ENCODE results near the gene NEUROD2.

Gene NEUROD2

DNA sequence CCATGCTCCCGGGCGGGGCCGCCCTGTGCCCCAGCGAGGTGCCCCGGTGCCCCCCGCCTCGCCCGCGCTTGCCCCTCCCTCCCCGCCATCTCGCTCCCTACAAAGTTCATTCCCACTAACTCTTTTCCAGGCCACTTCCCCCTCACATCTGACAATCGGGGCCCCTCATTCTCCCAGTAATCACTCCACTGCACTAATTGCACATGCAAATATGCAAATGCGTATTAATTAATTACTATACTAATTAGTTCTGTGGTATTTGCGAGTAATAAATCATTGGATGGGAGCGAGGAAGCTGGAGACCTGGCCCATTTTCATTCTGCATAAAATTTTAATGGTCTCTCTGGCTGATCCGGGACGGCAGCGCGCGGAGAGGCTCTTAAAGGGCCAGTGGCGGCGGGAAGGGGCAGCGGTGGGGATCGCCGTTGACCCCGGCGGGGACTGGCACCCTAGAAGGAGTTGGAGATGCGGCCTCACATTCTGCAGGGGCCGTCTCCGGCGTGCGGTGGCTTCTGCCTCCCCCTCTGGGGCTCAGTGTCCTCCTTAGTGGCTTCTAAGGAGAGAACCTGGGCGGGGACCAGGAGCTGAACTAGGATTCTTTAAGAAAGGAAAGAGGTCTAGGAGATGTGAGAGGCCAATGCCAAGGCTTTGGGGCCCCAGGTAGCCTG is 10.7 kb upstream of the NEUROD2 start:
- DNase-seq = no peak

DNA sequence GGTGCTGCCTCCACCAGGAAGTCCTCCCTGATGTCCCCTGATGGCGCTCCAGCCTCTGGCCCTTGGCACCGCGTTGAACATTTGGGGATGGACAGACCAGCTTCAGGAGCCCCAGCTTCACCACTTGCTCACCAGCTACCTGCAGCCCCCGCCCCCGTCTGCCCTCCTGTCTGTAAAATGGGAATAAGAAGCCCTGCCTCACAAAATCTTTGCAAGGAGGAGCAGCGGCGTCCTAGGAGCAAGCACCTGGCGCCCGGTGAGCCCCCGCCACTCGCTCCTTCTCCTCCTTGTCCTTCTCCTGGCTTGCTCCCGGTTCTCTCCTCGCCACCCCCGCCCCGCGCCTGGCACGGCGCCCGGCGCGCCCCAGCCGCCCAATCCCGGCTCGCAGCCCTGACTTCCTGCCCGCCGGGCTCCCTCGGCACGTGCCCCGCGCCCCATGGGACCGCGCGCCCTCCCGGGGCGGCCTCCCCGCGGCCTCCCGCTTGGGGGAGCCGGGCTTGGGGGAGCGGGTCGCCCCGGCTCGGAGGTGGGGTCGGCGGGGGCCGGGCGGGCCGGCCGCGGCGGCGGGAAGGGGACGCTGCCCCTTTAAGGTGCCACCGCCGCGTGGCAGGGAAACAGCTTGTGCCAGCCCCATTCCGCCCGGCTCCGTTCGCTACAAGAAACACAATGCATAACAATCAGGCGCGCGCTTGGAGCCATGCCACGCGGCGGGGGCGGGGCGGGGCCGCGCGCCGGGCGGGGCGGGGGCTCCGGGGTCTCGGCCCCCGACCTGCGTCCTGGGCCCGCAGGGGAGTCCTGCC is 9.9 kb upstream of the NEUROD2 start:
- no peak for DNase-seq

DNA sequence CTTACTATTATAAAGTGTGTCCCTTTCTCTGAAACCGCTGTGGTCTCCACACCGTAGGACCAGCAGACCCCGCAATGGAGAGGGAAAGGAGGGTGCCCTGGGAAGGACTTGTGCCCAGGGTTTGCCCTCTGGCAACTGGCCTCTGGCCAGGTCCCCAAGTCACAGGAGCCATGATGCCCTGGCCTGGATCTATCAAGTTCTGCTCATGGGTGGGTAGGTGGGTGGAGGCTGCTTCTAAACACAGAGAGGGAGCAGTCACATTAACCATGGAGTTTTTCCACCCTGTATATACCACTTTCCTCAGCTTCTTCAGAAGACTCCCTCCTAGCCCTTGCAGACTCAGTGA is 9.4 kb upstream of the NEUROD2 start:
- DNase-seq = no peak

DNA sequence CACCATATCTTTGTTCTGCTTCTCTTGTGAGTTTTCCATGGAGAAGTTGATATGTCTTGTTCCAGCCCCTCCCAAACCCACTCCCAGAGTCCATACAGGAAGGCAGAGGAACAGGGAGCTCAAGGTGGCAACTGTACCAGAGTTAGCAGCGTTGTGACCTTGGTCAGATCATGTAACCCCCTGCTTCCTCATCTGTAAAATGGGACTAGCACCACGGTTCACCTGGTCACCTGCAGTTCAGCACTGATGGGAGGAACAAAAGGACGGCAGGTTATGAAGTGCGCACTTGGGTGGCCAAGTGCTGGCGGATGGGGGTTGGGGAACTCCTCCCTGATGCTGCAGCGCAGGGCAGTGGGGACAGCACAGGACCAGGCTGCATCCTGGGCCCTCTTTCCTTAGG is 7.7 kb upstream of the NEUROD2 start:
- DNase-seq = no peak

DNA sequence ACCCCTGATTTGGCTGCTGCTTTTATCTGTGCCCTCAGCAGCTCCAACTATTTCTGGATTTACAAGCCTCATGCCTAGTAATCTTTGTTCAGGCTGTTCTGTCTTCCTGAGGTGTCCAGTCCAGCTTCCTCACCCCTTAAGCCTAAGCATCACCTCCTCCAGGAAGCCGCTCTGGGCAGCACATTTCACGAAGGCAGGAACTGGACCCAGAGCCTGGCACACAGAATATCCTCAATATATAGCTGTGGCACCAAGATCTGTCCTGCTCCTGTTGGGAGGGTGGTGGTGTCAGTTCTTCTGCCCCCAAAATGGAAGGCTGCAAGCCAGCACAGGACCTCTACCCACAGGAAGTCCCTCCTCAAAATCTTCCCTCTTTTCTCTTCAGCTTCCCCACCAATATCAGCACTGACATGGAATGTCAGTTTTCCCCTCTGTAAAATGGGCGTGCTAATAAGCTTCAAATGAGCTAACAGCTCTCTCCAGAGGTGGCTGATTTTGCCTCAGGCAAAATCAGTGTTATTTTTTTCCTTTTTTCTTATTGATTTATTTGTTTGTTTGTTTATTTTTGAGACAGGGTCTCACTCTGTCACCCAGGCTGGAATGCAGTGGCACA is 6.9 kb upstream of the NEUROD2 start:
- DNase-seq = no peak

DNA sequence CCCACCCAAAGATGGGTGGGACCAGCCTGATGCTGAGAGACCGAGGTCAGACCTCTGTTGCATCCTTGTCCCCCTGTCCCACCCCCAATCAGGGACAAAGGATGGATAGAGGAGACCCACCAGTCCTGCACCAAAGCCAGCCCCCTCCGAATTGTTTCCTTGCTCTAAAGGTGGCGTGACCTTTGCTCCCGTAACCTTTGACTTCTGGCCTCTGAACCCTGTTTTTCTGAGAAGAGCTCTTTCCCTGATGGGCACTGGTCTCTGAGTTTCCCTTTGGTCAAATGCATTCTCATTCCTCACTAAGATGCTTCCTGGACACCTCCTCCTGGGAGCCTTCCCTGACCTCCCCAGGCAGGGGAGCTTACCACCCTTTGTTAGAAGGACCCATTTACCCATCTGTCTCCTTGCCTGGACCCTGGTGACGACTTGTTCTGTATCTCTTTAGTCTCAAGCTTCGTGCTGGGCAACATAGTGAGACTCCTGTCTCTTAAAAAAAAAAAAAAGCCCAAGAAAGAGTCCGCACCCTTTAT is 5.3 kb upstream of the NEUROD2 start:
- no peak for DNase-seq

DNA sequence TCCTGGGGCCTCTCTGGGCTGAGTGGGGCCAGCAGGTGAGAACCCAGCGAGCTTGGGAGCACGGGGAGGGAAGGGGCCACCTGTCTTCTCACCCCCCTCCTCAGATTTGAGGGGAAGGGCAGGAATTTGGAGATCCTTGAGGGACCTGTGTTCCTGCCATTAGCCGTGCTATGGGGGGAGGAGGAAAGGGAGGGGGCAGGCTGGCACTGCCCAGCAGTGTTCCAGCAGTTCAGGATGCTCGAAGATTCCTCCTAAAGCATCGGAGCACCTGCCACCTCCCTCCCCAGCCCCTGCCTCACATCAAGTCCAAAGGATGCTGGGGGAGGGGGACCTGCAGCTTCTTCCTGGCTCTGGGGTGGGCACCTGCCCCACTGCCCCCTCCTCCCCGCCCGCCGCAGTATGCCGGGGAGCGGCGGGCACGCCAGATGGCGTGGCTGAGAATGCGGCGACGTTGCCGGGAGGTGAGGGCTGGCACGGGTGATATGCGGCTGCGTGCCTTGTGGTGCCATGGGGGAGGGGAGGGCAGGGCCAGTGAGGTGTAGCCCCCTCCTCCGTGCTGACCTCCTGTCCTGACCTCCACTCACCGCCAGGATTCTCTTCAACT is 4.7 kb upstream of the NEUROD2 start:
- no peak for DNase-seq

DNA sequence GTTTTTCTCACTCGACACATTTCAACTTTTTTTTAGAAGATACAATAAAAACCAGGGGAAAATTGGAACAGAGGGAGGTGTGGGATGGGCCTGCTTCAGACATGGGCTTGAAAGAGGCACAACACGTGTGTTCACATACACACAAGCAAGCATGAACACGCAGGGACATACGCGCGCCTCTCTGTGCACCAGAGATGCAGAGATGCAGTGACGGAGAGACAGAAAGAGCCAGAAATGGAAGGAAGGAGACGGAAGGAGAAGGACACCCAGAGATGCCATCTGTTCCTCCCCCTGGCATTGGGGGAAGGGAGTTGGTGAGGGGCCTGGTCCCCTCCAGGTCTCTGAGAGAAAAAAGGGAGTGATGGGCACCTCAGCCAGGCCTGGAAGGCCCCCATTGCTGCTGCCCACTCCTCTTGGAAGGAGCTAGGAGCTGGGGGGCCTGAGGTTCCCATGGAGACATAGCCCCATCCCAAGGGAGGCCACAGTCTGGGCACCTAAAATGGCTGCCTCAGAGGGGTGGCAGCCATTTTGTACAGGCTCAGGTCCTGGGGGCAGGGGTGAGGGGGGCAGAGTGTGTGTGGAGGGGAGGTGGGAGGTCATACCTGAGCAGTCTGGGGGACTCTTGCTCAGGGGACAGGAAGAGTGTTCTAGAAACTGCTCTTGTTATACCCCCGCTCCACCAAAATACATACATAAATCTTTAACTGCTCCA is 3.8 kb upstream of the NEUROD2 start:
- DNase-seq = no peak

DNA sequence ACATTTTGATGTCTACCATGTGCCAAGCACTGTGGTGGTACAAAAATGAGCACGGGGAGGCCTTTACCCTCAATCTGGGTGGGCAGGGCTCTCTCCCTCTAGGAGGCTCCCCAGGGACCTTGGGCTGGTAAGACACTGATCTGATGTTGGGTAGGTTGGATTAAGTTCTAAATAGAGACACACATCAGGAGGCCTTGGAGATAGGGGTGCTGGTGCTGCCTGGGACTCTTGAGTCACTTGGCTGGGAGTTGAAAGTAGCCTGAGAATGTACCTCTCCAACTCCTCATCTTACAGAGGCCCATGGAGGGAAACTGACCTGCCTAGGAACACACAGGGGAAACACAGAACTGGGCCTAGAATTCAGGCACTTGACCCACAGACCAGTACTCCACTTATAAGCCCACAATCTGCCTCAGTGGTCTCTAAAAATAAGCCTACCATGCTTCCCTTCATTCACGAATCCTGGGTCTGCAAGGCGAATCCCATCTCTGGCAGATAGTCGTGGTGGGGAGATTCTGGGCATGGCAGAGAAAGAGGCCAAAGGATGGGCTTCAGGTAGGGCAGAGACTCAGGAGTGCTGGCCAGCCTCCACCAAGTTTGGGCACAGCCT is 1.8 kb upstream of the NEUROD2 start:
- no peak for DNase-seq

DNA sequence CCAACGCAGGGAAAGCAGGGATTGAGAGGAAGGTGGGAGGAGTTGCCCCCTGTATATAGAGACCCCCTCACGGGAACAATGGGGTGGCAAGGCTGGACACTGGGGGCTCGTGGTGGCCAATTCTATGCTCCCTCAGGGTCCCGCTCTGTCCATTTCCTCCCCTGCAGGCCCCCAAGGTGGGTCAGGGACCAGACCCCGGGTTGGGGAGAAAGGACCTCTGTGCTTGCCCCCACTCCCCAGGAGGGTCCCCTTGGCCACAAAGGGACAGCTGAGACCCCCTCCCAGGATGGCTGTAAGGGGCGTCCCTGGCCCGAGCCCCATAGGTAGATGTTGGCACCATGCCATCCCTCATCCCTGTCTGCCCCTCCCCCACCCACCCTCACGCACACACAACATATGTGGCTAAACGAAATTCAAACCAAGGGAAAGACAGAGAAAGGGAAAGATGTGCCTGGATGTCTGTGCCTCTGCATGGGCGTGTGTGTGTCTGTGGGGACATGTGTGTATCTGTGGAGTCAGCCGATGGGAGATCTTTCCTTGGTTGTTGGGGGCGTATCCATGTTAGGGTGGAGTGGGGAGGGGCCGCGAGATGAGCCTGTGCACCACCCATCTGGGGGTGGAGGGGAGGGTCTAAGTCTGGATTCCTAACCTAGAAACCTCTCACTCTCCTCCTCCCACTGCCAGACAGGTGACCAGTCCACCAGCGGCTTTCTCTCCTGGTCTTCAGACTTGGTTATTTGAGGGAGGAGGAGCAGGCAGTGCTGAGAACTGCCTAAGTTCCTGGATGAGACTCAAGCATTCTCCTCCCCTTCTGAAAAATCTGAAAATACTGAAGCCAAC is 642 bp upstream of the NEUROD2 start:
- DNase-seq = no peak

DNA sequence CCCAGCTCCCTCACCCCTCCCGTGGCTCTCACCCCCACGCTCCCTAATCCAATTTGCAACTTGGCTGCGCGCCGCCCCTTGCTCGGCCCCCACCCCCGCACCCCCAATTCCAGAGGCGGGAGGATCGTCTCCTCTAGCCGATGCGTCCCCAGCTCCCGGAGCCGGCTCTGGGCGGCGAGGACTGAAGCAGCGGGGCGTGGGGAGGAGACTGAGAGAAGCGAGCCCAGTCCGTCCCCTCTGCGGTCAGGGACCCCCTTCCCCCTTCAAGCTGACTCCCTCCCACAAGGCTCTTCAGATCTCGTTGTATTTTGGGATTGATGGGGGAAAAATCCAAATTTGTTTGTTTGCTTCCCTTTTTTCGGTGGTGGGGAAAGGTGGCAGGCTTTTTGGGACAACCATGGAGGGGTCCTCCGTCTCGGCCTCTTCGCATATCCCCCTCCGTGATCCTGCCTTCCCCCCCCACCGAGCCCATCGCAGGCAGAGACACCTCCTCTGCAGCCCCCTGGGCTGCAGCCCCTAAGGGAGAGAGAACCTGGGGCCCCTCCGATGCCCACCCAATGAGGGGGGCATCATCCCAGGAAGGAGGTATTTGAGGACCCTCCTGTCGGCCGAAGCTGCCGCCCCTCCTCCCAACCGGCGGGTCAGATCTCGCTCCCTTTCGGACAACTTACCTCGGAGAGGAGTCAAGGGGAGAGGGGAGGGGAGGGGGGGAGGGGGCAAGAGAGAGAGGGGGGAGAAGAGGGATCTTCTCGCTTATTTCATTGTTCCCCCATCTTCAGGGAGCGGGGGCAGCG is 466 bp downstream of the NEUROD2 start:
- DNase-seq = no peak

DNA sequence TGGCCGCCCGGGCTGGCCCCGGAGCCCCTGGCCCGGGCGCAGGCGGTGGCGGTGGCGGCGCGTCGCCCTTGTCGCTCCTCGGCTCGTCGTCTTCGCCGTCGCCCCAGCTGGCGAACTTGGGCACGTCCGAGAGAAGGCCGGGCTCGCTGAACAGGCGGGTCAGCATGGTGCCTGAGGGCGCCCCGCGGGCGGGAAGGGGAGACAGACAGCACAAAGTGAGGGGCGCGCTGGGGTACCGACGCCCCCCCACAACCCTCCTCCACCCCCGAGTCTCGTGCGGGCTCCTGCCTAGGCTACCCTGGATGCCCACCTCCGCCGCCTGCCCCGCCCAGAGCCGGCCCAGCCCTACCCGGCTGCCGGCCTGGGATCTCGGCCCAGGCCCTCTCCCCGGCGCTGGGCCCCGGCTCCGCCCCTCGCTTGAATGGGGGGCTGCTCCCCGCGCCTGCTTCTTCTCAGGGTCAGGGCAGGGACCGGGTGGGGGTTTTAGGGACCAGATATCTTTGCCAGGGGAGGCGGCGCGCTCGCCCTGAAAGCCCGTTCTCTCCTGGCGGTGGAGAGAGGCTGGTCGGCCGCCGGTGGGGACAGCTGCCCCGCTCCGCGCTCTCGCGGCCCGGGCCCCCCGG is 1.2 kb downstream of the NEUROD2 start:
- no peak for DNase-seq

DNA sequence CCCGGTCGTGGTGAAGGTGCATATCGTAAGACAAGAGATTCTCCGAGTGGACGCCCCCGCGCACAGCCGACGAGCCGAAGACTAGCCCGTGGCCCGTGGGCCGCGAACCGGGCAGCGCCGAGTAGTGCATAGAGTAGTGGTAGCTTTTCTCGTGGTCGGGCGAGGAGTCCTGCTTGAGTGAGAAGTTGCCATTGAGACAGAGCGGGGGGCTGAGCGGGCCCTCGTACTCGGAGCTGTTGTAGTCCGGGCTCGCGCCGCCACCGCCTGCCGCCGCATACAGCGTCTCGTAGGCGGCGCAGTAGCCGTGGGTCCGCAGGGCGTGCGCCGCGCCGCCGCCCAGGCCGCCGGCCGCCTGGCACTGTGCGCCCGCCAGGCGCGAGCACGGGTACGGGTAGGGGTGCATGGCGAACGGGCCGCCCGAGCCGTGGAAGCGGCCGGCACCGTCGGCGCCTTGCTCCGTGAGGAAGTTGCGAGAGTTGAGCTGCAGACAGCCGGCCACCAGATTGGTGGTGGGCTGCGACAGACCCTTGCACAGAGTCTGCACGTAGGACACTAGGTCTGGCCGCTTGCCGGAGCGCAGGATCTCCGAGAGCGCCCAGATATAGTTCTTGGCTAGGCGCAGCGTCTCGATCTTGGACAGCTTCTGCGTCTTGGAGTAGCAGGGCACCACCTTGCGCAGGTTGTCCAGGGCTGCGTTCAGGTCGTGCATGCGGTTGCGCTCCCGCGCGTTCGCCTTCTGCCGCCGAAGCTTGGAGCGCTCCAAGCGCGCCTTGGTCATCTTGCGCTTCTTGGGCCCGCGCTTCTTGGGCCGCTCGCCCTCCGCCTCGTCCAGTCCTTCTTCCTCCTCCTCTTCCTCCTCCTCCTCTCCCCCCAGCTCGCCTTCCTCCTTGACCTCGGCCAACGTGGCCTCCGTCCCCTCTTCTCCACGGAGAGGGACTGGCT is 2.0 kb downstream of the NEUROD2 start:
- no peak for DNase-seq

DNA sequence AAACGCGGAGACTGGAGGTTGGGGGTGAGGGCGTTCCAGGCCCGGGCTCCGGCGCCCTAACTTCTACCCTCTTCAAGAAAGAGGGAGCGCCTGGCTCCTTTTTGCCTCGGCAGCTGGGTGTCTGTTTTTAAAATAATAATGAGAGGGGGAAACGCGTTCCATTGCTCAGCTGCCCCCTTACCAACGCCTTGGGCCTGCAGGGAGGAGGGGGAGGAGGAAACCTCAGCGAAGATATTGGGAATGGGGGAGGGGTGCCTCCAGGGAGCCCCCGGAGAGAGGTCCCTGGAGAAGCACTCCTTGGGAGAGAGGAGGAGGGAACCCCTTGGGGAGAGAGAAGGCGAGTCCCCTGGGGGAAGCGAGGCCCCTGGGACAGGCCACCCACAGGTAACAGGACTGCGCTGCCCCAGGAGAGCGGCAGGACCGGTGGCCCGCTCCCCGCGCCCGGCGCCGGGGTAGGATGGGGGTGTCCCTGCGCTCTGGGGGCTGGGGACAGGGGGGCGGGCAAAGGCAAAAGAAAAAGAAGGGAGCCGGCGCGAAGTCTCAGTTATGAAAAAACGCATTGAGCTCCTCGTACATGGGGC is 2.7 kb downstream of the NEUROD2 start:
- DNase-seq = no peak

DNA sequence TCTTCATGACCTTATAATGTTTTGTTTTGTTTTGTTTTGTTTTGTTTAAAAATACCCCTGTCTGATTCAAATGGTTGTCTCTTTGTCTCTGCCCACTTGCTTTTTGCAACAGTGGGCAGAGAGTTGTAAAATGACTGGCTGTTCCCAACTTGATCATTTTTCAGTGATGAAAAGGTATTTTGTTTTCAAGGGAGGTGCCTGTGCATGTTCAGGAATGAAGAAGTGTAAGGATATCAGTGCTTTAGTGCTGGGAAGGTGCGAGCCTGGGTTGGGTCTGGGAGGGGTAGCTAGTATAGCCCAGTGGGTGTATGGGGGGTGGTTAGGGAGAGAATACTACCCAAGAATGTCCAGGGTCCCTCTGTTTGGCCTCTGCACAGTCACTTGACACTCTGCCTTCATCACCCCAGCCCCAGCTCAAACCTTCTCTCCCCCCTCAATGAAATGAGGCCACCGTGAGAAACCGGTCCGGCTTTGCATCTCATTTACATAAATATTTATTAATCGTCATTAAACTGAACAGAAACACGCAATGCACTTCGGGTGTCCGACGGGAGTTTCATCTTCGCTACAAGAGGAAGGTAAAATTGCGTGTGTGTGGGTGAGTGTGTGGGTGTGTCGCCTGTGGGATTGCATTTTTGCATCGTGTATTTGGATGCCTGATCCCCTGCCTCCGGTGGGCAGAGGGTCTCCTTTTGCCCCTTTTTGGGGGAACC is 4.3 kb downstream of the NEUROD2 start:
- no peak for DNase-seq

DNA sequence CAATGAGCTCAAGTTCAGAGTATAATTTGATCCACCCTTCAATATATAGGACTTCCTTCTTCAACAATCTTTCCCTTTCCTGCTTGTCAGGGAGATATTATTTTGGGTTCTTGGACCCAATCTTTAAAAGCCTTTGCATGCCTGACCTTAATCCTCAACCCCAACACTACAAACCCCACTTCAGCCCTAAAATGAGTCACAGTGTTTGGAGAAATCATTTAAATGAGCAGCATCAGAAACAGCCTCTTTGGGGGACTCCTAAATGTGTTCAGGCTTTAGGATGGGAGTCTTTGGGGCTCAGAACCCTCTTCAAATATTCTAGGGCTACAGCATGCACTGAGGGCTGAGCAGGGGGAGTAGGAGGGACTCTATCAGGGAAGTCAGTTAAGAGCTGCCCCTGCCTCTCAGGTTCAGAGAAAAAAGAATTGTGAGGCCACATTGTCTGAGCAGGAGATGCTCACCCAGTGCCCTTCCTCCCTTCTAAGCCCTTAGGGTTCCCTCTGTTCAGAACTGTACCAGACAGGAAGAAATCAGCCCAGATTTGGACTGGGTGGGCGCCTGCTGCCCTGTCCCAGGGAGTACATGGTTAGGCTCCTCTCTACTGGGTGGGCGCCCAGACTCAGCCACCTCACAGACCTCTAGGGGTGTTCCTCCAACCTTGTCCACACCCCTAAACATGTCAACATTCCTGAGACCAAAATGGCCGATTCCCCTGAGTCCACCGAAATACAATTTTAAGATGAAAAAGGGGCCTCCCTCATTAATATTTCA is 5.0 kb downstream of the NEUROD2 start:
- DNase-seq = no peak

Data from islet precursor cell (in vitro differentiated cells).